Astrocyte (in vitro differentiated cells and primary cell): ENCODE data around the gene MIDN. TPM values are rescaled to one million over a fixed set of nuclear protein-coding genes. Genes with fewer than 3 reads are reported as not detected.

Experiments
- DNase-seq: peaks from one replicate; pipeline ENCODE4 v3.0.0-alpha.2; 2010; ENCODE audit warnings: low read depth
- FAIRE-seq: peaks from 2 replicates; lab custom pipeline; 2011; peaks lifted over from hg19 to GRCh38; lab: Jason Lieb, UNC
- H2AFZ ChIP-seq: 2 replicates; pipeline ENCODE4 v1.6.0; 2012; ENCODE audit warnings: low read depth, low read length, inconsistent platforms
- H3K27ac ChIP-seq: 2 replicates; pipeline ENCODE4 v1.5.1; 2011; ENCODE audit warnings: low read depth, low read length, inconsistent platforms
- H3K27me3 ChIP-seq: 2 replicates; pipeline ENCODE4 v1.6.0; 2011; ENCODE audit warnings: low read length, inconsistent platforms; ENCODE audit not compliant: insufficient read depth
- H3K36me3 ChIP-seq: 2 replicates; pipeline ENCODE4 v1.5.1; 2011; ENCODE audit warnings: low read length, inconsistent platforms; ENCODE audit not compliant: insufficient read depth
- H3K4me1 ChIP-seq: 2 replicates; pipeline ENCODE4 v1.5.1; 2011; ENCODE audit warnings: low read length, inconsistent platforms; ENCODE audit not compliant: insufficient read depth
- H3K4me2 ChIP-seq: 2 replicates; pipeline ENCODE4 v1.6.0; 2012; ENCODE audit warnings: low read length, inconsistent platforms
- H3K4me3 ChIP-seq: 2 replicates; pipeline ENCODE4 v1.5.1; 2011; ENCODE audit warnings: low read depth, mild to moderate bottlenecking, low read length, inconsistent platforms; ENCODE audit not compliant: insufficient read depth
- H3K79me2 ChIP-seq: 2 replicates; pipeline ENCODE4 v1.6.0; 2012; ENCODE audit warnings: mild to moderate bottlenecking, low read length, inconsistent platforms; ENCODE audit not compliant: insufficient read depth
- H3K9ac ChIP-seq: 2 replicates; pipeline ENCODE4 v1.6.0; 2012; ENCODE audit warnings: mild to moderate bottlenecking, low read length, inconsistent platforms
- H3K9me3 ChIP-seq: 2 replicates; pipeline ENCODE4 v1.5.1; 2012; ENCODE audit warnings: low read depth, mild to moderate bottlenecking, low read length, inconsistent platforms; ENCODE audit not compliant: insufficient read depth
- H4K20me1 ChIP-seq: 2 replicates; pipeline ENCODE4 v1.6.0; 2012; ENCODE audit warnings: low read length, inconsistent platforms; ENCODE audit not compliant: insufficient read depth
- H3K27ac Mint-ChIP-seq: one replicate; pipeline ENCODE4 v1.8.0; 2021; ENCODE audit warnings: mild to moderate bottlenecking, mixed read lengths; ENCODE audit not compliant: unreplicated experiment
- H3K27me3 Mint-ChIP-seq: one replicate; pipeline ENCODE4 v1.8.0; 2021; ENCODE audit warnings: low read depth, mixed read lengths; ENCODE audit not compliant: unreplicated experiment
- H3K36me3 Mint-ChIP-seq: one replicate; pipeline ENCODE4 v1.8.0; 2021; ENCODE audit warnings: low read depth, mixed read lengths; ENCODE audit not compliant: unreplicated experiment
- H3K4me1 Mint-ChIP-seq: one replicate; pipeline ENCODE4 v1.8.0; 2021; ENCODE audit warnings: low read depth, mixed read lengths; ENCODE audit not compliant: unreplicated experiment
- H3K4me3 Mint-ChIP-seq: one replicate; pipeline ENCODE4 v1.8.0; 2021; ENCODE audit warnings: mild to moderate bottlenecking, moderate library complexity, mixed read lengths; ENCODE audit not compliant: unreplicated experiment
- H3K9me3 Mint-ChIP-seq: one replicate; pipeline ENCODE4 v1.8.0; 2021; ENCODE audit warnings: mild to moderate bottlenecking, mixed read lengths; ENCODE audit not compliant: unreplicated experiment
- EZH2 ChIP-seq: IDR thresholded peaks from 2 replicates; pipeline ENCODE4 v1.6.1; 2012; ENCODE audit warnings: mild to moderate bottlenecking, low read length, inconsistent platforms; ENCODE audit not compliant: insufficient read depth
- total RNA-seq: library from RNA; stranded (reverse); gene quantifications from 2 replicates; pipeline ENCODE4 v1.2.1, GENCODE V29; 2021
- TF ChIP-seq, protein P1 (sequence below): IDR thresholded peaks from 2 replicates; pipeline ENCODE4 v1.5.1; 2011; ENCODE audit warnings: low read depth, mild to moderate bottlenecking, inconsistent platforms, low read length, moderate library complexity; ENCODE audit not compliant: insufficient read depth

Gene MIDN
- total RNA-seq, 1 donor from 2014 or later, result 141 TPM

DNA sequence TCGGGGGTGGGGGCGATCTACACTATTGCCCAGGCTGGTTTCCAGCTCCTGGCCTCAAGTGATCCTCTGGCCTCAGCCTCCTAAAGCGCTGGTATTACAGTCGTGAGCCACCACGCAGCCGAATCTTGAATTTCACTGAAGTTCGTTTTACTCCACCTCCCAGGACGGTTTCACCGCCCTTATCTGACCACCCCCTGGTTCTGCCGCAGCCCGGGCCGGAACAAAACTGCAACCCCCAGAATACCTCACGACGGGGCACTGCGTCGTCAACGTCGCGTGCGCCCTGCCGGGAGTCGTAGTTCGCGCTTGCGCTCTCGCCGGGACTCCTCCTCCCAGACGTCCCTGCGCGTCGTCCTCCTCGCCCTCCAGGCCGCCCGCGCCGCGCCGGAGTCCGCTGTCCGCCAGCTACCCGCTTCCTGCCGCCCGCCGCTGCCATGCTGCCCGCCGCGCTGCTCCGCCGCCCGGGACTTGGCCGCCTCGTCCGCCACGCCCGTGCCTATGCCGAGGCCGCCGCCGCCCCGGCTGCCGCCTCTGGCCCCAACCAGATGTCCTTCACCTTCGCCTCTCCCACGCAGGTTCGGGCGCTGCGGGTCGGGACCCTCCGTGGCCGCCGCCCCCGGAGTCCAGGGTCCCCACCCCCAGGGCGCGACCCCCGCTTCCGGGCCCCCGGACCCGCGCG is 6.8 kb upstream of the MIDN start, which contains the start of gene ATP5F1D:
Gene ATP5F1D, plus strand, starts transcription at position 335 of the 679 bp plus-strand sequence. Its CDS starts 100 bp downstream, at position 435.
- peak within 1 kb of the TSS; percentile 70 for H2AFZ ChIP-seq
- peak within 1 kb of the TSS; percentile 72 for H3K4me3 ChIP-seq
- H3K27me3 ChIP-seq, result no peaks in the 10 kb centered on the region
- peak within 1 kb of the TSS; percentile 88 for H3K27ac Mint-ChIP-seq
- peak within 1 kb of the TSS; percentile 81 for H3K9ac ChIP-seq
- H4K20me1 ChIP-seq, result peaks cover 34% of the 10 kb centered on the region
- no peaks in the 10 kb centered on the region for H3K27me3 Mint-ChIP-seq
- H3K9me3 ChIP-seq, result no peaks in the 10 kb centered on the region
- peaks cover 33% of the 10 kb centered on the region for H3K79me2 ChIP-seq
- no peaks in the 10 kb centered on the region for H3K9me3 Mint-ChIP-seq
- peak within 1 kb of the TSS; percentile 98 for H3K4me2 ChIP-seq
- no peaks in the 10 kb centered on the region for H3K36me3 Mint-ChIP-seq
- H3K4me3 Mint-ChIP-seq, result peak within 1 kb of the TSS; percentile 89
- peaks cover 5% of the 10 kb centered on the region for H3K4me1 Mint-ChIP-seq
- peak; percentile 88 for DNase-seq
- H3K27ac ChIP-seq, result peak within 1 kb of the TSS; percentile 29
- H3K36me3 ChIP-seq, result no peaks in the 10 kb centered on the region
- H3K4me1 ChIP-seq, result peaks cover 38% of the 10 kb centered on the region
- no peak for TF ChIP-seq EZH2
- TF ChIP-seq, protein P1, sequence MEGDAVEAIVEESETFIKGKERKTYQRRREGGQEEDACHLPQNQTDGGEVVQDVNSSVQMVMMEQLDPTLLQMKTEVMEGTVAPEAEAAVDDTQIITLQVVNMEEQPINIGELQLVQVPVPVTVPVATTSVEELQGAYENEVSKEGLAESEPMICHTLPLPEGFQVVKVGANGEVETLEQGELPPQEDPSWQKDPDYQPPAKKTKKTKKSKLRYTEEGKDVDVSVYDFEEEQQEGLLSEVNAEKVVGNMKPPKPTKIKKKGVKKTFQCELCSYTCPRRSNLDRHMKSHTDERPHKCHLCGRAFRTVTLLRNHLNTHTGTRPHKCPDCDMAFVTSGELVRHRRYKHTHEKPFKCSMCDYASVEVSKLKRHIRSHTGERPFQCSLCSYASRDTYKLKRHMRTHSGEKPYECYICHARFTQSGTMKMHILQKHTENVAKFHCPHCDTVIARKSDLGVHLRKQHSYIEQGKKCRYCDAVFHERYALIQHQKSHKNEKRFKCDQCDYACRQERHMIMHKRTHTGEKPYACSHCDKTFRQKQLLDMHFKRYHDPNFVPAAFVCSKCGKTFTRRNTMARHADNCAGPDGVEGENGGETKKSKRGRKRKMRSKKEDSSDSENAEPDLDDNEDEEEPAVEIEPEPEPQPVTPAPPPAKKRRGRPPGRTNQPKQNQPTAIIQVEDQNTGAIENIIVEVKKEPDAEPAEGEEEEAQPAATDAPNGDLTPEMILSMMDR, result no peak
- peak; percentile 52 for FAIRE-seq

DNA sequence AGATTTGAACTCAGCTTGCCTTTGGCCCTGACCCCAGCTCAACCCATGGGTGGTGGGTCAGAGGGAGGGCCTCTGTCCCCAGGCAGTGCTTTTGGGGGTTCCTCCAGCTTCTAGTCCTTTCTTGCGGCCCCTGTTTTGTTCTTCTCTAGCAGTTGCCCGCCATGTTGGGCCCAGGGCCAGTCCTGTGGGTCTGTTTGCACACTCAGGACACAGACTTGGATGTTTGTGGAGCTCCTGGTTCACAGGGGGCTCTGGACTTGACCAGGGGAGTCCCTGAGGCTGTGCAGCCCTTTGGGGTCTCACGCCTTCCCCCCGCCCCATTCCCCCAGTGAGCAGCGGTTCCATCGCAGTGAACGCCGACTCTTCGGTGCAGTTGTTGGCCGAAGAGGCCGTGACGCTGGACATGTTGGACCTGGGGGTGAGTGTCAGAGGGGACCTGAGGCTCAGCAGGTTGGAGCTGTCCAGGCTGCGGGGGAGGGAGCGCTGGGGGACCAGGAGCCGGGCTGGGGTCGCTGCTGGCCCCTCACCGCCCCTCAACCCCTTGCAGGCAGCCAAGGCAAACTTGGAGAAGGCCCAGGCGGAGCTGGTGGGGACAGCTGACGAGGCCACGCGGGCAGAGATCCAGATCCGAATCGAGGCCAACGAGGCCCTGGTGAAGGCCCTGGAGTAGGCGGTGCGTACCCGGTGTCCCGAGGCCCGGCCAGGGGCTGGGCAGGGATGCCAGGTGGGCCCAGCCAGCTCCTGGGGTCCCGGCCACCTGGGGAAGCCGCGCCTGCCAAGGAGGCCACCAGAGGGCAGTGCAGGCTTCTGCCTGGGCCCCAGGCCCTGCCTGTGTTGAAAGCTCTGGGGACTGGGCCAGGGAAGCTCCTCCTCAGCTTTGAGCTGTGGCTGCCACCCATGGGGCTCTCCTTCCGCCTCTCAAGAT is 4.4 kb upstream of the MIDN start:
- H2AFZ ChIP-seq, result no peak overlapping the region

More for the DNA sequence above, 4.4 kb upstream of the MIDN start:
- no peaks in the 10 kb centered on the region for H3K27me3 Mint-ChIP-seq
- Histone ChIP-seq H3K9ac (peak overlapping the region; percentile 49), H3K36me3 (no peaks in the 10 kb centered on the region), H3K4me1 (peaks cover 46% of the 10 kb centered on the region), H3K27ac (no peak overlapping the region), H3K4me2 (peak overlapping the region; percentile 98), H3K79me2 (peaks cover 39% of the 10 kb centered on the region), H3K4me3 (peak overlapping the region; percentile 5), H4K20me1 (peaks cover 28% of the 10 kb centered on the region), H3K27me3 (no peaks in the 10 kb centered on the region), H3K9me3 (no peaks in the 10 kb centered on the region)
- H3K4me3 Mint-ChIP-seq, result peak overlapping the region; percentile 89
- no peak for FAIRE-seq
- no peak overlapping the region for H3K27ac Mint-ChIP-seq
- no peaks in the 10 kb centered on the region for H3K9me3 Mint-ChIP-seq
- peaks cover 5% of the 10 kb centered on the region for H3K4me1 Mint-ChIP-seq
- DNase-seq, result peak; percentile 51
- no peaks in the 10 kb centered on the region for H3K36me3 Mint-ChIP-seq
- no peak for TF ChIP-seq EZH2
- TF ChIP-seq, protein P1, result peak; percentile 66
